GM19395 (cell line): Measurements from ENCODE around the gene DLGAP1.

ENCODE experiments used
- ATAC-seq: cut with Tn5 transposase; IDR thresholded peaks from one replicate; pipeline ENCODE4 v1.9.1; 2021; ENCODE audit warnings: mild to moderate bottlenecking, moderate library complexity; ENCODE audit not compliant: unreplicated experiment

DLGAP1 gene

DNA sequence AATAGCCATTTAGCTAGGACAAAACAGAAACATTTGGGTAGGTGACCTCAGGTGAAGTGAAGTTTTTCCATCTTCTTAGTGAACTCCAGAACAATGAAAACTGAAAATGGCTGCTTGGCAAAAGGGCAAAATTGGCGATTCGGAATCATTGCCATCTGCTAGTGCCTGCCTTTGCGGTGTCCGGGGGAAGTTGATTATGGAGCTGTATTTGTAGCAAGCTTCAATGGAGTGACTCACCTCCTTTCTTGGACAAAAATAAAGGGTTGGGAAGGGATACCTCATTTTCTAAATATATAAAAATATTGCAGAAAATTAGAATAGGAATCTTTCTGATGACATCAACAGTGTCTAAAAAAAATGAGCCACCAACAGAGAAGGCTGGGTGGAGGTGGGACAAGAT is 544.6 kb downstream of the DLGAP1 start:
- no peak for ATAC-seq

DNA sequence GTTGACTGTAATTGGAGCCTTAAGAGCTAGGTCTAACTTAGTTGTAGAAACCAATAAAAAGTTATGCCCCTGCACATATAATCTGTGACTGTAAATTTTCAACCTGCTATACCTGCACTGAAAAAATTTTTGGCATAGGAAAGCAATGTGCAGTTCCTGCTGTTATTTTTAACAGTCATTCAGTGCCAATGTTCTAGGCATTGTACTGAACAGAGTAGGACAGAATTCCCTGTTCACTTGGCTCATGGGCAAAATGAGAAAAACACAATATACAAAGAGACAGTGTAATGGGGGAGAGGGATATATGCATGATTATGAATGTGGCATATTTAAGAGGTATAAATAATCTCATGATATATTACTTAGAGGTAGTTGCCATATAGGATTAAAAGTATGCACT is 547.2 kb downstream of the DLGAP1 start:
- ATAC-seq: no peak

DNA sequence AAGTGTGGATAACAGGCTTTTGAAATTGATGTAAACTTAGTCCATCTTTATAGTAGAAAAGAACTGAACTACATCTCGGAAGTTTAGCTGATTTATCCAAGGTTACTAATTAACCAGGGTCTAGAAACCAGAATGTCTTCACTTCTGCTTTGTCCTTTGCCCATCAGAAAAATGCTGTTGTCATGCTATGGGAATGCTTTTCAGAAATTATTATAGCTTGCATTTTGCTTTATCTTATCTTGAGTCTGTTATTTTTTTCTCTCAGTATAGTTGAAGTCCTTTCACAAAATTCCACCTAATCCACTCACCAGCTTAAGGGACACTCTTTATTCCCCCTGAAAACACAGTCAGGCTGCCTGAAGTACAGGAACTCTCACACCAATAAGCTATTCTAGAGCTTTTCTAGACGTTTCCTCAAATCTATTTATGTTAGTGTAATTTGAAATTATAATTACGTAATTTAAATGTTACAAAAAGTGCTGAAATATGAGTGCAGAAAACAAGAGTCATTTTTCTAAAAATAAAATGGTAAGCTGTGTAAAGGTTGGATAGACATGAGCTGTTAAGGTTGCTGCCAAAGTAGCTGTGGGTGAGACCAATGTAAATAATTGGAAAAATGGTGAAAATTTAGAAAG is 548.9 kb downstream of the DLGAP1 start:
- peak; percentile 71 for ATAC-seq

DNA sequence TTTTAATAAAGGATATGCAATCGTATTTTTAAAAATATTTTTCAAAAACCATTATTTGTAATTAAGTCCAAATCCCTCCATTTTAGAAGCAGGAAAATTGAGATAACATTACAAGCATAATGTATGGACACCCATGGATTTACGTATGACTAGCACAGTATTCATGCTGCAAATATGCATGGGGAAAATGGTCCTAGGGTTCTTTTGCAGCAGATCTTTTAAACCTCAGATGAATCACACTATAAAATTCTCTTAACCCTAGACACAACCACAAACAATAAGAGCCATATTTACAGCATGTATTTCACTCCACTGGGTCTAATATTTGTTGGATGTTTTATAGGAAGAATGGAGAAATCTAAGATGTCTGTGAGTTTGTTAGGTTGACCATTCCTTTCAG is 551.8 kb downstream of the DLGAP1 start:
- no peak for ATAC-seq

DNA sequence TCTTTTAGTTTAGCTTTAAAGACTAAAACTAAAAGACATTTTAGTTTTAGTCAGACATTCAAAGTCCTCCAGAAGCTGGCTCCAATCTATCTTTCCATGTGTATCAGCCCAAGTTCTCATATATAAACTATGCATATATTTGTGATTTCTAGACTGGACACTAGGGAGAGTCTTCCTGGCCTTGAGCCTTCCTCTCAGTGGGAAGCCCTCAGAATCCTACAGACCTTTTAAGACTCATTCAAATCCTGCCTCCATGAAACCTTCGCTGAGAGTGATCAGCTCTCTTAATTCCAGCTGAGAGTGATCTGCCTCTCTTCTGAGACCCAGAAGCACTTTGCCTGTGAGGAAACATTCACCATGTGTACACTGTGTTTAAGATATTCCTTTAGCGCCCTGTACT is 552.4 kb downstream of the DLGAP1 start:
- ATAC-seq: no peak

DNA sequence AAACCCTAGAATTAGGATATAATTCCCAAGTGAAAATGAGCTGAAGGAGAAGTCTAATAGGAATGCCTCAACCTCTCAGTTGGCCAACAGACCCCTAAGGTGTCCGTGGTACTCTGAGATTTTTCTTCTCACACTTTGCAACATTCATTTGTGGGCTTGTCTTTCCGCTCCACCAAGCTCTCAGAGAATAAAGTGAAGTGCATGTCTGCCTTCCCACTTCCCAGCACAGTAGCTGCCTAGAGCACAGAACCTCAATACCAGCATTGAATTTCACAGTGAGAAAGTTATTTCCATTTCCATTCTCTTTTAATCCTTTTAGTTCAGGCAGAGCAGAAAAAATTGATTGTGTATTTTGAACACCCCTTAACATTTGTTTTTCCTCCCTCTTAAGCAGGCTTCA is 553.3 kb downstream of the DLGAP1 start:
- no peak for ATAC-seq

DNA sequence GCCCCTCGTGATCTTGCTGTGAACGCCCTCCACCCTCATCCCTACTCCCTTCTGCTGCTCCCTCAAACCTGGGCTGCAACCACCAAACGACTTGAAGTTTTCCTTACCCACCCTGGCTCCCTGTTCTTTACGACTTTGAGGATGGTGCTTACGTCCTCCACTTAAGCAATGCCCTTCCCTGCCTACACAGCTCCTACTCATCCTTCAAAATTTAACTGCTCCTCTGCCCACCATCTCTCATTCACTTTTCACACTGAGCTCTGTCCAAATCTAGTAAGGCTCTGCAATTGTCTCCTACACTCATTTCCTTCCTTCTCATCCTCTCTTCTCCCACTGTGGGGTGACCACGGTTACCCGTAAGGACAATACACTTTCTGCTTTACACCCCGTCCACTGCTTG is 554.1 kb downstream of the DLGAP1 start:
- no peak for ATAC-seq

DNA sequence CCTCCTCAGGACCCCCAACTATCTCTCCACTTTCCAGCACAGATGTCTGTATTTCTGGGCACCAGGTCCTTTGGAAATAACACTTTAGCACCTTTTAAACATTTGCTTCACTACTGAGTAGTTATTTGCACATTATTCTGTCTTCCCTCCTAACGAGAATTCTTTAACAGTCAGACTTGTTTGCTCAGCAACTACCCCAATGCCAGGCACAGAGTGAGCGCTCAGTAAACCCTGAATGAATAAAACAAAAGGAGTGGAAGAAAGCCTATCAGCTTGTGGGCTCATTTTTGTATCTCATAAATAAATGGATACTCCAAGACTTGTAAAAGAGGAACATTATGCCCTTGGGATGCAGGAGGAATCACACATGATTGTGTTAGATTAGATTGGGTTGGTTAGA is 554.8 kb downstream of the DLGAP1 start:
- ATAC-seq: no peak

DNA sequence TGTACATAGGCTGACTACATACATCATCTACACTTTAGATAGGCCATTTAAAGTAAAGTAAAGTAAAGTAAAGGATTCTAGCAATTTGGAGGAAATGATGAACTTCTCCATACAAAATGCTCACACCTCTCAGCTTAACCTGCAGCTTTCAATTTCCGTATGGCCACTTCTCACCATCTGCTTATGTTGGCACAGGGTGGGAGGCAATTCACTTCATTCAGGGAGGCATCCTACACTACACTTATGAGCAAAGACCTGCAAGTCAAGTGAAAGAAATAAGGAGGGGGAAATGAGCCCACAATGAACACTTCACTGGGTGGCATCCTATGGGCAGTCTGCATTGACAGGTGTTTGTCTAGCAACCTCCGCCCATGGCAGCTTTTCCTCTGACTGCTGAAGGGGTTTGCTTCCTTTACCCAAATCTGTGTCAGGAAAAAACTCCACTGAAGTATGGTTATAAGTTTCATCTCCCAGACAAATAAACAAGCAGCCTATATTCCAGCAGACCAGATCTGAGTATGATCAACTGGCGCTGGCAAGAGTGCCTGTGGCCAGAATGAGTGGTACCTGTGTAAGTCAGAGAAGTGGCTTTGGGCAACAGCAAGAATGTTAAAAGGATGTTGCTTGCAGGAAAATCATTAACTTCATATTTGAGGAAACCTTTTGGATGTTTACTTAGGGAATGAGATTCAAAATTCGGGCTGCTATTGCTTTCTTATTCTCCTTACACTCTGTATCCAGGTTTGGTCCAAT is 556.1 kb downstream of the DLGAP1 start:
- ATAC-seq: no peak

DNA sequence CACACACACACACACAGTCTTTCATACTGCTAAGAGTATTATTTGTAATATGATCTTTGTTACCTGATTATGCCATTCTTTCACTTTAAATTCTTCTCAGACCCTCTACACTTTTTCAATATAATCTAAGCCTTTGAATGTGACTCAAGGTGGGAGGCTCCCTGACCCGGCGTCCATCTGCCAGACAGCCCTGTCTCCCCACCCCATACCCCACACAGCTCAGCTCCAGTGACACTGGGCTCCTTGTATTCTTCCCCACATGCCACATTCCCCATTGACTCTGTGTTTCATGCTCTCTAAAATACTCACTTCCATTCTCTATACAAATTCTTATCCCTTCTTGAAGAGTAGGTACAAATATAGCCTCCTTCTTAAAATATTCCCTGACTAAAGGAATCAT is 563.0 kb downstream of the DLGAP1 start:
- no peak for ATAC-seq

DNA sequence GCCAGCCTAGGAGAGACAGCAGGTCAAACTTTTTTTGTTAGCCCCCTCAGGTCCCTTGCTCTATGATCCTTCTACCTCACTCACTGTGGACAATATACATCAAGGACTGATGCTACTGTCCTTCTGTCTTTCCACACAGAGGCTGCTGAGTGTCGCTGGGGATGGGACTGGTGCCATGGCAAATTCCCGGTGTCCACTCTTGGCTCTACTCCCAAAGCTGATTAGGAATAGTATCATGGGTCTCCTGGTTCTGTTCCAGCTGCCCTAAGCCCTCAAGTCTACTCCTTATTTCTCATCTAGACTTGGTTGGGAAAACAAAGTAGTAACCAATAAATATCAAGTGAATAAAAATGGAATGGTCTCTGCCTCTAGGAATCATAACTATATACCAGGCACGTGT is 563.9 kb downstream of the DLGAP1 start:
- ATAC-seq: no peak

DNA sequence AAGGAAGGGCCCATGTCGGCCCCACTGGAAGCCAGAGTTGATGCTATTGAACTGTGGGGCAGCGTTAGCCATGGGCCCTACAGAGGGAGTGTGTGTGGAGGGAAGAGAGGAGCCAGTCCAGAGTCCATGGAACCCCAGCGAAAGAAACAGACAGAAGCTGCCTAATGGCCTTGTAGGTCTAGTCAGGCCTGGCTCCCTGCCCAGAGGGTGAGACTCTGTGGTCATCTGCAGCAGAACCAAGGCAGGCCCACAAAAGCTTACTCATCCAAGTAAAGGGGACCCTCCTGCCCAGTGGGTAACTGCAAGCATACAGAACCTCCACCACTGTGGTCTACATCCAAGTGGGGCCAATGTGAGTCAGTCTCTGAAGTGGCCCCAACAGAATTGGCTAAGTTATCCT is 565.3 kb downstream of the DLGAP1 start:
- ATAC-seq: no peak

DNA sequence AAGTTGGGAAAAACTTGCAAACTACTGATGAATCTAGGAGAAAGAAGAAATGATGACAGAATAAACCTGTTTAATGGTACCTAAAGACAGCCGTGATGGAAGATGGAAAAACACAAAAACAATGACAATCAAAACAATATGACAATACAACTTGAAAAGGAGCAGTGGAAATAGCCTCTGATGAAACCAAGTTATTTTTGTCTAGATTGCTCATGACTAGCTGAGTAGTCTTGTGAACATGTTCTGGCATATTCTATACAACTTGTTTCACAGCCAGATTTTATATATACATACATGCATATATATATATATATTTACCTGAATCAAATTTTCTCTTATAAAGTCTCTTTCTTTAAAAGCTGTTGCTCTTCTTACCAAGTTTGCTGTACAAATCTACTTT is 566.0 kb downstream of the DLGAP1 start:
- no peak for ATAC-seq

DNA sequence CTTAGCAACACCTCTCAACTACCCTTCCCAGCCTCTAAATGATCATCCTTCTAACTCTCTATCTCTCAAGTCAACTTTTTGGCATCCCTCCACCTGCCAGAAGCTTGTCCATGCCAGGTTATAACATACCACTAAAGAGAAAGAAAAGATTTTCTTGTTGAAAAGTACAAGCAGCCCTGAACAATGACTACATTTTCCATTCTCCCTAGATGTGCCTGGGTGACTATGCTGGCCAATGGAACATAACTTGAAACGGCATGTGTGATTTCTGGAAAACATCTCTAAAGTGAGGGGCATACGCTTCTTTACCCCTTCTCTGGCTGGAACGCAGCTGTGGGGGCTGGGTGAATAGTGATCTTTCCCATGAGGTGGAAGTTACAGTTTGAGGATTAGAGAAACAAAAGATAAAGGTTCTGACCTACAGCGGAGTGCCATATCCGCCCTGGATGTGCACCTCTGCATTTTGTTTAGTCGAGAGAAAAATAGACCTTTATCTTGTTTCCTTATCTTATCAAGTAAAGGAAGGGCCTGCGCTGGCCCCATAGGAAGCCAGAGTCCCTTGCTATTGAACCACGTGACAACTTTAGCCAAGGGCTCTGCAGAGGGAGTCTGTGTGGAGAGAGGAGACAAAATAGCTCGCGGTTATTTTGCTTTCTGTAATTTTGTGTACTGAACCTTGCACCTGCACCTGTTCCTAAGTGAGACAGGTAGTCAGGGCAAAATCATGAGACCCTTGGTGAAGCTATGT is 568.4 kb downstream of the DLGAP1 start:
- ATAC-seq: no peak

DNA sequence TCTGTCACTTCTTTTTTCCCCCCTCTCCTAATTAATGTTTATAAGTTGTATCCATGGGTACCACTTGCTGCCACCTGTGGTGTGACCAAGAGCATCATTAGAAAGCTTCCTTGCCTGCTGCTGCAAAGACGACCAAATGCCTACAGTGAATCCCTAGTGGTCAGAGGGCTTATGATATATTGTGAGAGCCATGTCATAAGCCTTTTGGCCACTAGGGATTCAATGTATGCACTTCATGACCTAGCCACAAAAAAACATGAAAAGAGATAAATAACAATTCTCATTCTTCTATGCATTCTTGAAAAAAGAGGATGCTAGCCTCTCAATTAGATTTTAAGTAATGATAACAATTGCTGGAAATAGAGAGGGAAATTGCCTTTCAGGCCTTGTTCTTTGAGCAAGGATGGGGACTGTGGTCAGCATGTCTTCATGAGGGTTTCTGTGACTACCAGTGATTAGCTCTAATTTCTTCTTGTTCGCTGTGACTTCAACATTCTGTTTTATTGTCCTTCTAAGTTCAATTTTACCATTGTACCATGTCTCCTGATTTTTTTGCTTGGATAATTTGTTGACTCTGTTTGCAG is 569.8 kb downstream of the DLGAP1 start:
- ATAC-seq: peak; percentile 72

DNA sequence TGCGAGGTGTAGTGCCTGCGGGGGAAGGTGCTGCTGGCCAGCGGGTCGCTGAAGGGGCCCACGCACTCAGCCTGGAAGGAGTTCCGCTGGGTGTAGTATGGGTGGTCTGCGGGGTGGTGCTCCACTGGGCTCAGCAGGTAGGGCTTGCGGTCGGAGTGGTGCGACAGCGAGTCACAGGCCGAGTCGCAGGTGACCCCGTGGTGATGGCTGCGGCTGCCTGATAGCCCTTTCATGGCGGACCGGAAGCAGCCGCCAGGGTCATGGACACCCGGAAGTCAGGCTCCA is 575.3 kb downstream of the DLGAP1 start:
- ATAC-seq: no peak

DNA sequence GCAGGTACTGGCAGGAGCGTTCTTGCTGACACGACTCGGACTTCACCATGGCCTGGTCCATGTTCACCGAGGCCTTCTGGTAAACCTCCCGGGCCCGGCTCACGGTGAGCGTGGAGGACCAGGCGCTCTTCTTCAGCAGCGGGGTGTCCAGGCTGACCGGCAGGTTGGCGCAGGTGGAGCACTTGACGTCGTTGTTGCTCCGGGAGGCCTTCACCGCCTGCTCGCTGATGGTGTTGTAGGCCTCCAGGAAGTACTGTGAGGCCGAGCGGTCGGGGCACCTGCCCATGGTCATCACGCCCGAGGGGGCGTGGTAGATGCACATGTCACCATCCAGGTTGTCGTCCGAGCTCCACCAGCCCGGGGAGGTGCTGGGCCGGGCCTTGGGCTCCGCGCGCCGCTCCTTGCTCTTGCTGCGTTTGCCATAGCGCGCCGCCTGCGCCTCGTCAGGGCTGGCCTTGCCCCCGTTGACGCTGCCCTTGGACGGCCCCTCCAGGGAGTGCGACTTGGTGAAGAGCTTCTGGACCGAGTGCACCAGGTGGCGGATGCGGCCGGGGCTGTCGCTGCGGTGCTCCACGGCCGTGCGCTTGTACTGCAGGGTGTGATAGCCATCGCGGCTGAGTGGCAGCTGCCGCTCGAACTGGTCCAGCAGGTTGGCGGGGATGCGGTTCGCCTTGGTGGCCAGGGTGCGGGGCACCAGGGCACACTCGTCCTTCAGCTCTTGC is 575.8 kb downstream of the DLGAP1 start:
- no peak for ATAC-seq

DNA sequence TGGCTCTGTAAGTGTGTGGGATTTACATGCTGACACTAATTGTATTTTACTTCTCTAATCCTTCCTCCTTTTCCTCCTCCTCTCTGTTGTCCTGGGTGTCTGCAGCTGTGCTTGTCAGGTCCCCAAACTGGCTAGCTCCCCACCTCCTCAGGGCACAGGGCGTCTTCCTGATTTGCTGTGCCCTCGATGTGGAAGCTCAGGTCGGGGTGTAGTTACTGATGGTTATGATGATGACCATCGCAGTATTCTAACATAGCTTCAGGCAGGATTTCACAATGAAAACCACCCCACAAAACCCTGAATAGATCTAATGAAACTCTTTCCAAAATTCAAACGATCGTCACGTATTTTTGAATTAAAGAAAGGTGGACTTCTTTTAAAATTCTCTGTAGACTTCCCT is 576.7 kb downstream of the DLGAP1 start:
- ATAC-seq: no peak

DNA sequence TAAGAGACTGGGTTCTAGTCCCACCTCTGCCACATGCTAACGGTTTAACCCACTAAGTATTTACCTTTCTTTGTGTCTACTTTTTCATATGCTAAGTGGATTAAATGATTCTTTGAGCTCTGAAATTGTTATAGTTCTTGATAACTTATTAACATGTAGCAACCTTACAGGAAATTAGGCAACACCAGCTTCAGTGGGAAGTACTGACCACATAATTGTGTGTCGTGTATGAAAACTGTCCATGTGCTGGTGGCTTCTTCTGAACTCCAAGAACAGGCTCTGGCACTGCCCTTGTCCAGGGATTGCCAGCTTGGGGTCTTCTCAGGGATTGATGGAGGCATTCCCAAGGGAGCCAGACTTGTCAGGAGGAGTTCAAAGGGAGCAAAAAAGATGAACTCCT is 577.4 kb downstream of the DLGAP1 start:
- ATAC-seq: no peak

DNA sequence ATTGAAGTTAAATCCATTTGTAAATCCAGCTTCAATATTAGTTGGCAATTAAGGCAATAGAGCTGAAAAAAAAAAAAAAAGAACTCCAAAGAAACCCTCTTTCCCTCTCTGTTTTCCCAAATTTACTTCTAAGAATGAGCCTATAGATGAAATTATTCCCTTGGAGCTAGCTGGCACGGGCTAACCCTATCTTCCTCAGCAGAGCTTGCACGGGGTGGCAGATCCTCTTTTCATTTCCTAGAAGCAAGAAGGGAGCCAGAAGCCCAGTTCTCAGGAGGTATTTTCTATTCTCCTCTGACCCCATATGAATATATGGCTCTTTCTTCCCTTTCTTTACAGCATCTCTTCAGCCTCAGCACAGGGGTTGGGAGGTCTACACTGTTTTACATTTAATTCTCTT is 579.1 kb downstream of the DLGAP1 start:
- no peak for ATAC-seq

DNA sequence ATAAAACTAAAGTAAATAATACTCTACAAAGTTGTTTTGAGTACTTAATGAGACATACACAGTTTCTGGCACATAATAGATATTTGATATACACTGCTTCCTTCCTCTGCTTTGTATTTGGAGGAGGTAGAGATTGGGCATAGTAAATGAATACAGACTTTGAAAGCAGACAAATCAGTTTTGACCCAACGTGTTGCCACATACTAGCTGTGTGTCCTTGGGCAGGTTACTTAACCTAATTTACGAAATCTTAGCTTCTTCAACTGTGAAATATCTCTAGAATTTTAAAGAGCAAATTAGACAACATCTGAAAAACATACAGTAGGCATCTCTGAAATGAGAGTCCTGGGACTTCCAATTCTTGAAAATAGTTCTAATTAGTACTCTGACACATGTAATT is 579.7 kb downstream of the DLGAP1 start:
- no peak for ATAC-seq
